H1 (cell line): Measurements from ENCODE around the gene RFT1. TPM values are rescaled to one million over a fixed set of nuclear protein-coding genes. Genes with fewer than 3 reads are reported as not detected.

ENCODE experiments used
- CTCF ChIA-PET: fragments of 300-600 bp; sonication (Branson Sonifier 250); formaldehyde crosslinking; loops from one replicate; lab custom pipeline; 2021; ENCODE audit not compliant: partially characterized antibody; lab: Charles Lee
- POLR2A ChIA-PET: fragments of 300-600 bp; sonication (Branson Sonifier 250); formaldehyde crosslinking; loops from one replicate; lab custom pipeline; 2021; ENCODE audit warnings: inconsistent platforms; ENCODE audit not compliant: partially characterized antibody; lab: Charles Lee
- DNase-seq, 2 experiments: peaks; one replicate each; pipeline versions ENCODE4 v3.0.0 to v3.0.0-alpha.2; 2010 to 2022; ENCODE audit warnings: low spot score in 2 of 2, low read depth in 1 of 2, mixed read lengths in 1 of 2
- FAIRE-seq: peaks from 2 replicates; lab custom pipeline; 2011; peaks lifted over from hg19 to GRCh38; lab: Jason Lieb, UNC
- H2AFZ ChIP-seq: 2 replicates; pipeline ENCODE4 v1.8.1; 2012; ENCODE audit warnings: low read length, inconsistent platforms
- H2AK5ac ChIP-seq: 2 replicates; pipeline ENCODE4 v1.6.1; 2013; ENCODE audit warnings: low read depth, low read length
- H2BK120ac ChIP-seq: replicated peaks from 2 replicates; pipeline ENCODE3; 2013; ENCODE audit warnings: low read depth, low read length, inconsistent platforms
- H2BK12ac ChIP-seq: 2 replicates; pipeline ENCODE4 v1.6.1; 2013; ENCODE audit warnings: low read depth, low read length
- H2BK15ac ChIP-seq: 2 replicates; pipeline ENCODE4 v1.6.1; 2013; ENCODE audit warnings: low read length
- H2BK20ac ChIP-seq: 2 replicates; pipeline ENCODE4 v1.6.1; 2013; ENCODE audit warnings: low read length
- H2BK5ac ChIP-seq: 2 replicates; pipeline ENCODE4 v1.6.1; 2013; ENCODE audit warnings: low read depth, low read length
- H3K14ac ChIP-seq: 2 replicates; pipeline ENCODE4 v1.6.1; 2013; ENCODE audit warnings: inconsistent platforms; ENCODE audit not compliant: insufficient read length
- H3K18ac ChIP-seq: 2 replicates; pipeline ENCODE4 v1.6.1; 2013; ENCODE audit warnings: low read length; ENCODE audit errors: extremely low read depth
- H3K23ac ChIP-seq: 2 replicates; pipeline ENCODE4 v1.6.1; 2013; ENCODE audit warnings: inconsistent platforms; ENCODE audit not compliant: insufficient read length
- H3K23me2 ChIP-seq: 2 replicates; pipeline ENCODE4 v1.6.1; 2013; ENCODE audit warnings: low read depth, low read length
- H3K27ac ChIP-seq: 2 replicates; pipeline ENCODE4 v1.6.1; 2011; ENCODE audit warnings: low read depth, low read length, inconsistent platforms
- H3K27me3 ChIP-seq, 4 experiments: replicated peaks in 1 of 4; 1 replicate in 1 of 4; 2 replicates in 3 of 4; pipeline versions ENCODE4 v1.6.1 to v1.8.1; 2011 to 2013; ENCODE audit warnings: low read length in 3 of 4, mild to moderate bottlenecking in 3 of 4, inconsistent platforms in 2 of 4, mixed read lengths in 2 of 4, moderate library complexity in 1 of 4; ENCODE audit not compliant: control insufficient read depth in 3 of 4, insufficient read depth in 3 of 4; ENCODE audit errors: extremely low read depth in 1 of 4
- H3K36me3 ChIP-seq, 4 experiments: 2 replicates each; pipeline versions ENCODE4 v1.6.1 to v1.8.1; 2011 to 2013; ENCODE audit warnings: mild to moderate bottlenecking in 4 of 4, low read length in 3 of 4, moderate library complexity in 2 of 4, control low read depth in 1 of 4, inconsistent platforms in 1 of 4; ENCODE audit not compliant: insufficient read depth in 4 of 4, control insufficient read depth in 2 of 4
- H3K4ac ChIP-seq: replicated peaks from 2 replicates; pipeline ENCODE3; 2013; ENCODE audit warnings: low read length, low read depth, mixed read lengths, inconsistent platforms; ENCODE audit not compliant: insufficient read length
- H3K4me1 ChIP-seq, 4 experiments: replicated peaks in 1 of 4; 1 replicate in 1 of 4; 2 replicates in 3 of 4; pipeline versions ENCODE4 v1.6.1 to v1.8.1; 2011 to 2013; ENCODE audit warnings: low read length in 3 of 4, inconsistent platforms in 2 of 4, mixed read lengths in 1 of 4; ENCODE audit not compliant: insufficient read depth in 4 of 4, control insufficient read depth in 3 of 4
- H3K4me2 ChIP-seq, 2 experiments: 2 replicates each; pipeline versions ENCODE4 v1.6.1 to v1.8.1; 2011 to 2013; ENCODE audit warnings: low read depth in 2 of 2, low read length in 2 of 2, control low read depth in 1 of 2, inconsistent platforms in 1 of 2, mild to moderate bottlenecking in 1 of 2; ENCODE audit not compliant: insufficient read depth in 1 of 2
- H3K4me3 ChIP-seq, 4 experiments: fragments of 200-600, 300-600 bp in 1 of 4; sonication (generic), shearing (Covaris generic), sonication (Bioruptor Twin) in 1 of 4; 2 replicates each; pipeline versions ENCODE4 v1.5.1 to v1.8.1; 2011 to 2016; ENCODE audit warnings: low read length in 4 of 4, low read depth in 3 of 4, control low read depth in 2 of 4, inconsistent platforms in 2 of 4, mild to moderate bottlenecking in 2 of 4, mixed read lengths in 1 of 4, moderate library complexity in 1 of 4; ENCODE audit not compliant: insufficient read depth in 2 of 4; ENCODE audit errors: extremely low read depth in 1 of 4
- H3K56ac ChIP-seq: replicated peaks from 2 replicates; pipeline ENCODE3; 2013; ENCODE audit warnings: low read depth, mild to moderate bottlenecking, mixed read lengths, low read length, inconsistent platforms; ENCODE audit not compliant: insufficient read length
- H3K79me1 ChIP-seq: 2 replicates; pipeline ENCODE4 v1.6.1; 2013; ENCODE audit warnings: low read depth, low read length, control low read depth
- H3K79me2 ChIP-seq, 2 experiments: 2 replicates each; pipeline versions ENCODE4 v1.6.1 to v1.8.1; 2012 to 2013; ENCODE audit warnings: low read length in 2 of 2, mild to moderate bottlenecking in 2 of 2, inconsistent platforms in 1 of 2; ENCODE audit not compliant: insufficient read depth in 2 of 2, control insufficient read depth in 1 of 2
- H3K9ac ChIP-seq, 4 experiments: replicated peaks in 1 of 4; 1 replicate in 1 of 4; 2 replicates in 3 of 4; pipeline versions ENCODE4 v1.6.1 to v1.8.1; 2011 to 2013; ENCODE audit warnings: low read depth in 3 of 4, low read length in 3 of 4, control low read depth in 2 of 4, mild to moderate bottlenecking in 2 of 4, moderate library complexity in 2 of 4, inconsistent platforms in 1 of 4; ENCODE audit errors: extremely low read depth in 1 of 4
- H3K9me3 ChIP-seq, 2 experiments: 2 replicates each; pipeline versions ENCODE4 v1.6.1 to v1.8.1; 2012 to 2013; ENCODE audit warnings: mild to moderate bottlenecking in 2 of 2, moderate library complexity in 2 of 2, control low read depth in 1 of 2, inconsistent platforms in 1 of 2, low read depth in 1 of 2, low read length in 1 of 2, mixed read lengths in 1 of 2; ENCODE audit not compliant: insufficient read depth in 2 of 2
- H4K20me1 ChIP-seq, 2 experiments: replicated peaks in 1 of 2; 2 replicates each; pipeline versions ENCODE3 to v1.8.1; 2011 to 2013; ENCODE audit warnings: inconsistent platforms in 2 of 2, low read length in 2 of 2, mild to moderate bottlenecking in 1 of 2; ENCODE audit not compliant: insufficient read depth in 2 of 2, control insufficient read depth in 1 of 2
- H4K5ac ChIP-seq: 2 replicates; pipeline ENCODE4 v1.6.1; 2013; ENCODE audit warnings: low read length, low read depth, mixed read lengths, inconsistent platforms; ENCODE audit not compliant: insufficient read length
- H4K8ac ChIP-seq: 2 replicates; pipeline ENCODE4 v1.8.0; 2013; ENCODE audit warnings: mild to moderate bottlenecking, moderate library complexity, low read length, inconsistent platforms; ENCODE audit not compliant: insufficient read depth; ENCODE audit errors: extremely low read depth
- H4K91ac ChIP-seq: replicated peaks from 2 replicates; pipeline ENCODE3; 2013; ENCODE audit warnings: low read length, mixed read lengths, inconsistent platforms; ENCODE audit not compliant: insufficient read length
- BRCA1 ChIP-seq: IDR thresholded peaks from 2 replicates; pipeline ENCODE4 v1.6.1; 2012; ENCODE audit warnings: low read depth, low read length, improper control_type of control experiment
- GTF2F1 ChIP-seq: IDR thresholded peaks from 2 replicates; pipeline ENCODE4 v1.6.1; 2012; ENCODE audit warnings: low read depth, low read length, improper control_type of control experiment, borderline replicate concordance
- SP4 ChIP-seq: IDR thresholded peaks from 2 replicates; pipeline ENCODE4 v1.6.1; 2012; ENCODE audit warnings: low read length, inconsistent platforms
- TAF1 ChIP-seq: IDR thresholded peaks from 2 replicates; pipeline ENCODE4 v1.6.1; 2011; ENCODE audit warnings: mild to moderate bottlenecking, low read depth, low read length
- YY1 ChIP-seq: IDR thresholded peaks from 2 replicates; pipeline ENCODE4 v1.6.1; 2011; ENCODE audit warnings: low read depth, mild to moderate bottlenecking, low read length
- ZNF274 ChIP-seq: IDR thresholded peaks from 2 replicates; pipeline ENCODE4 v1.7.0; 2012; ENCODE audit warnings: low read length, borderline replicate concordance; ENCODE audit errors: extremely low read depth
- WGBS, 2 experiments: shearing (Covaris generic) in 1 of 2; methylation state at CpG; one replicate each; pipeline versions ENCODE4 v1.1.6 to v1.1.7; 2013 to 2015; ENCODE audit warnings: low lambda C conversion rate in 2 of 2, mixed read lengths in 2 of 2, inconsistent platforms in 1 of 2, low coverage in 1 of 2, missing lambda C conversion rate in 1 of 2; ENCODE audit not compliant: insufficient replicate concordance in 2 of 2, insufficient coverage in 1 of 2, insufficient read length in 1 of 2; ENCODE audit errors: extremely low coverage in 1 of 2, missing lambda C conversion rate in 1 of 2; 5-methylcytosine and 5-hydroxymethylcytosine counted together
- polyA plus RNA-seq, 7 experiments: library from polyadenylated mRNA; depleted of rRNA in 3 of 7; stranded (reverse) in 5 of 7; unstranded in 2 of 7; fragments of >200 nt in 5 of 7; fragments of 200-250 nt in 2 of 7; gene quantifications; 1 replicate in 5 of 7; 2 replicates in 1 of 7; 4 replicates in 1 of 7; pipeline versions ENCODE4 v1.2.1 to v1.2.3, GENCODE V29; 2011 to 2013; ENCODE audit warnings: missing spikeins in 2 of 7, mixed read lengths in 2 of 7
- total RNA-seq: library from RNA; stranded (reverse); fragmentation: NEBNext Ultra II Directional; extraction: Animal tissue kit (Norgen Biotek cat#: 25700); gene quantifications from 2 replicates; pipeline ENCODE4 v1.2.1, GENCODE V29; 2021
- TF ChIP-seq, protein P1 (sequence below), 3 experiments: IDR thresholded peaks; 1 replicate in 2 of 3; 2 replicates in 1 of 3; pipeline versions ENCODE4 v1.5.1 to v1.6.1; 2011; ENCODE audit warnings: low read length in 3 of 3, mild to moderate bottlenecking in 3 of 3, inconsistent platforms in 2 of 3, low read depth in 1 of 3, moderate library complexity in 1 of 3; ENCODE audit not compliant: insufficient read depth in 1 of 3; ENCODE audit errors: control extremely low read depth in 1 of 3

Gene RFT1
- total and polyA plus RNA-seq, 2 of the 8 experiments (the other 6 are each of a cell fraction or from before 2014, with no cell fraction given), result 27.7 to 42.4 TPM

DNA sequence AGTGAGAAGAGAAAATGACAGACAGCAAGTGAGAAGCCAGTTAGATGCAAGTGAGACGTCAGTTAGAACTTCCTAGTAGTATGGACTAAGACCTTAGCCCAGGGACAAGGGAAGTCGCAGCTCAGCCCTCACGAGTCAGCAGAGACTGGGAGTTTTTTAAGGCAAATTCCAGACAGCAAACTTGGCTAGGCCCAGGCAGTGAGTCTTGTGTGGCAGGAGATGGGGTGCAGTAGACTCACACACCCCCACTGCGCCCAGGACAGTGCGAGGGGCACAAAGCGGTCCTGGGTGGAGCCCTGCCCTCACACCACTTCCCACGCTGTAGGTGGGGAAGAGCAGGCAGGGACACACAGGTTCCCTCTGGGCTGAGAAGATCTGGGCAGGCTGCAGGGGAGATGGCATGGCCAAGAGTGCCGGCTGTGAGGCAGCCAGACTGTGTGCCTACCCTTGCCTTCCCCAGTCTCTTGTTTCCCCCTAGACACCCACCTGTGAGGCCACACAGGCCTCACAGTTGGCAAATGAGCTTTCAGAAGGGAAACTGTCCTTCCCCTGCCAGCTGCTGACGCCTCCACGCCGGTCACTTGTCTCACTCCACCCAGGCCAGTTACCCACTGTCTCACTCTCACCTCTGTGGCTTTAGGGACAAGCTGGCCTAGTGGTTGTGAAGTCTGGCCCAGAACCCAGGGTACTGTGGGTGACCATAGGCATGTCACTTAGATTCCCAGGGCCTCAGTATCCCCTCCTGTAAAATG, 17.1 kb upstream of the RFT1 start:
- H3K4me3 ChIP-seq, result no peak overlapping the region
- no peak overlapping the region for H3K14ac ChIP-seq
- no peak overlapping the region for H3K23ac ChIP-seq
- H4K20me1 ChIP-seq, result no peaks in the 10 kb centered on the region
- no peak overlapping the region for H2BK5ac ChIP-seq
- H3K9ac ChIP-seq, result no peak overlapping the region
- H3K27me3 ChIP-seq, result no peaks in the 10 kb centered on the region
- H2AK5ac ChIP-seq, result no peak overlapping the region
- no peak for TF ChIP-seq SP4
- TF ChIP-seq ZNF274, result no peak
- TF ChIP-seq GTF2F1, result no peak
- no peak for TF ChIP-seq TAF1
- TF ChIP-seq BRCA1, result no peak
- TF ChIP-seq, protein P1, sequence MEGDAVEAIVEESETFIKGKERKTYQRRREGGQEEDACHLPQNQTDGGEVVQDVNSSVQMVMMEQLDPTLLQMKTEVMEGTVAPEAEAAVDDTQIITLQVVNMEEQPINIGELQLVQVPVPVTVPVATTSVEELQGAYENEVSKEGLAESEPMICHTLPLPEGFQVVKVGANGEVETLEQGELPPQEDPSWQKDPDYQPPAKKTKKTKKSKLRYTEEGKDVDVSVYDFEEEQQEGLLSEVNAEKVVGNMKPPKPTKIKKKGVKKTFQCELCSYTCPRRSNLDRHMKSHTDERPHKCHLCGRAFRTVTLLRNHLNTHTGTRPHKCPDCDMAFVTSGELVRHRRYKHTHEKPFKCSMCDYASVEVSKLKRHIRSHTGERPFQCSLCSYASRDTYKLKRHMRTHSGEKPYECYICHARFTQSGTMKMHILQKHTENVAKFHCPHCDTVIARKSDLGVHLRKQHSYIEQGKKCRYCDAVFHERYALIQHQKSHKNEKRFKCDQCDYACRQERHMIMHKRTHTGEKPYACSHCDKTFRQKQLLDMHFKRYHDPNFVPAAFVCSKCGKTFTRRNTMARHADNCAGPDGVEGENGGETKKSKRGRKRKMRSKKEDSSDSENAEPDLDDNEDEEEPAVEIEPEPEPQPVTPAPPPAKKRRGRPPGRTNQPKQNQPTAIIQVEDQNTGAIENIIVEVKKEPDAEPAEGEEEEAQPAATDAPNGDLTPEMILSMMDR (IDR thresholded peaks at IDR 0.05; ENCODE audit: control extremely low read depth in 1 of 3, insufficient read depth in 1 of 3, low read depth in 1 of 3, low read length in 3 of 3), result no peak
- TF ChIP-seq YY1, result no peak
- DNase-seq (no peak), FAIRE-seq (no peak)
- no peaks in the 10 kb centered on the region for H3K23me2 ChIP-seq
- H4K91ac ChIP-seq, result no peak overlapping the region
- no peak overlapping the region for H3K4ac ChIP-seq
- H4K5ac ChIP-seq, result no peak overlapping the region
- CTCF ChIA-PET, result interaction anchor here (0.6 to 2.2 kb wide), 10 partner anchors 8 to 356 kb away, joined by 3 to 13 read pairs (median 4); no protein-coding TSS in a partner anchor
- H4K8ac ChIP-seq, result no peak overlapping the region
- no peak overlapping the region for H2BK12ac ChIP-seq
- no peak overlapping the region for H2BK120ac ChIP-seq
- POLR2A ChIA-PET, result interaction anchor here (1.3 to 1.9 kb wide), 2 partner anchors 16 to 22 kb away, joined by 3 to 5 read pairs; no protein-coding TSS in a partner anchor
- no peaks in the 10 kb centered on the region; a peak in 1 of 7 replicates for H3K4me1 ChIP-seq
- no peaks in the 10 kb centered on the region for H3K9me3 ChIP-seq
- no peak overlapping the region for H3K56ac ChIP-seq
- H2BK15ac ChIP-seq, result no peak overlapping the region
- no peak overlapping the region for H3K27ac ChIP-seq
- no peak overlapping the region for H3K4me2 ChIP-seq
- no peaks in the 10 kb centered on the region for H3K79me1 ChIP-seq
- H3K79me2 ChIP-seq, result no peaks in the 10 kb centered on the region
- no peaks in the 10 kb centered on the region for H3K36me3 ChIP-seq
- no peak overlapping the region for H2AFZ ChIP-seq
- no peak overlapping the region; the same call in 1 of the 2 replicates for H3K18ac ChIP-seq
- 87% methylated on average over 11 of the region's 11 CpGs; no CpG with 5 or more reads in 1 of the 2 experiments for WGBS, 2 experiments
- no peak overlapping the region for H2BK20ac ChIP-seq
